ENCODE results near the gene GOLT1B.

DNA sequence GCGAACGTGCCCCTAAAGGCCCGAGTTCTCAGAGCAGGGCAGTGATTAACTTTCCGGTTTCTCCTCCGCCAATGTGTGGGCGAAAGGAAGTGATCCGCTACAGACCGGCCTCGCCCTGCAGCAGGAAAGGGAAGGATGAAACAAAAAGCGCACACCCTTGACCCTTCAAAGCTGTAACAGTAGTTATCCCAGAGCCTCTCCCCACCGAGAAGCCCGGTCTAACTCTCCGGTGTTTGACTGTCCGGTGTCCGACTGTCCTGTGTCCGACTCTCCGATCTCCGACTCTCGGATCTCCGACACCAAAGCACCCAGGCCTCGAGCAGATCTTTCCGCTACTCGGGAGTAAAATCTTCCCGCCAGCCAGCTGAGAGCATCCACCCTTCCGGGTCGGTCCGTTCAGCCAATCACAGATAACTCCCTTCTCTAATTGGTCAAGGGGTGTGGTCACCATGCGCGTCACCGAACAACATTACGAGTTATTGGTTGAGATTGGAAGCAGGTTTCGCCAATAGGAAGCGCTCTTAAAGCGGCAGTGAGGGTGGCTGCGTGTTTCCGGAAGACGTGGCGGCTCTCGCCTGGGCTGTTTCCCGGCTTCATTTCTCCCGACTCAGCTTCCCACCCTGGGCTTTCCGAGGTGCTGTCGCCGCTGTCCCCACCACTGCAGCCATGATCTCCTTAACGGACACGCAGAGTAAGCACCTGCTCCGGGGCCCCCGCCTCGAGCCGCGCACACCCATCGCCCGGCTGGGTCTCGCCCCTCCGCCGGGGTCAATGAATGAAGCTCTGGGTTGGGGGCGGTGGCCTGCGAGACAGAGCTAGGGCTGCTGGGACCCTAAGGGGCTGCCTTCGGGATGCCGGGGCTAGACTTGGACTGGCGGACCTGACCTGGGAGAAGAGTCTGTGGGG lies at the start of gene GOLT1B, which contains the start of gene RECQL:
- TF ChIP-seq, protein P1, sequence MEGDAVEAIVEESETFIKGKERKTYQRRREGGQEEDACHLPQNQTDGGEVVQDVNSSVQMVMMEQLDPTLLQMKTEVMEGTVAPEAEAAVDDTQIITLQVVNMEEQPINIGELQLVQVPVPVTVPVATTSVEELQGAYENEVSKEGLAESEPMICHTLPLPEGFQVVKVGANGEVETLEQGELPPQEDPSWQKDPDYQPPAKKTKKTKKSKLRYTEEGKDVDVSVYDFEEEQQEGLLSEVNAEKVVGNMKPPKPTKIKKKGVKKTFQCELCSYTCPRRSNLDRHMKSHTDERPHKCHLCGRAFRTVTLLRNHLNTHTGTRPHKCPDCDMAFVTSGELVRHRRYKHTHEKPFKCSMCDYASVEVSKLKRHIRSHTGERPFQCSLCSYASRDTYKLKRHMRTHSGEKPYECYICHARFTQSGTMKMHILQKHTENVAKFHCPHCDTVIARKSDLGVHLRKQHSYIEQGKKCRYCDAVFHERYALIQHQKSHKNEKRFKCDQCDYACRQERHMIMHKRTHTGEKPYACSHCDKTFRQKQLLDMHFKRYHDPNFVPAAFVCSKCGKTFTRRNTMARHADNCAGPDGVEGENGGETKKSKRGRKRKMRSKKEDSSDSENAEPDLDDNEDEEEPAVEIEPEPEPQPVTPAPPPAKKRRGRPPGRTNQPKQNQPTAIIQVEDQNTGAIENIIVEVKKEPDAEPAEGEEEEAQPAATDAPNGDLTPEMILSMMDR (IDR thresholded peaks at IDR 0.05; ENCODE audit: insufficient read depth, low read depth, low read length): no peak
- no peak for TF ChIP-seq EZH2 (IDR thresholded peaks at IDR 0.05; ENCODE audit: insufficient read depth, low read length)

All from astrocyte (in vitro differentiated cells and primary cell).